KMS-11 (cell line): ENCODE data around the gene CAMK4.
"Not testable (repeated sequence)": the region's sequence is repeated elsewhere in the genome, so short reads cannot be mapped to it uniquely, and the experiment has no call there.

Source experiments
- H2AFZ ChIP-seq: fragments of 200-600 bp; sonication (generic); 2 replicates; pipeline ENCODE4 v1.6.1; 2016; ENCODE audit warnings: antibody characterized with exemption, mixed run types, low read depth
- H3K27ac ChIP-seq: fragments of 200-600 bp; sonication (generic); 2 replicates; pipeline ENCODE4 v1.6.1; 2016; ENCODE audit warnings: mild to moderate bottlenecking, mixed run types
- H3K27me3 ChIP-seq: fragments of 200-600 bp; sonication (generic); 2 replicates; pipeline ENCODE4 v1.6.1; 2017; ENCODE audit warnings: mild to moderate bottlenecking, low read depth, mixed run types, moderate library complexity; ENCODE audit not compliant: insufficient read depth
- H3K36me3 ChIP-seq: fragments of 200-600 bp; sonication (generic); 2 replicates; pipeline ENCODE4 v1.6.1; 2017; ENCODE audit warnings: mild to moderate bottlenecking, mixed run types; ENCODE audit not compliant: insufficient read depth
- H3K4me1 ChIP-seq: fragments of 200-600 bp; sonication (generic); 2 replicates; pipeline ENCODE4 v1.6.1; 2016; ENCODE audit warnings: mild to moderate bottlenecking, low read depth, mixed run types; ENCODE audit not compliant: poor library complexity, severe bottlenecking
- H3K4me2 ChIP-seq: fragments of 200-600 bp; sonication (generic); 2 replicates; pipeline ENCODE4 v1.7.0; 2016; ENCODE audit warnings: mild to moderate bottlenecking, mixed run types
- H3K4me3 ChIP-seq: fragments of 200-600 bp; sonication (generic); IDR thresholded peaks from 2 replicates; pipeline ENCODE4 v1.6.1; 2017; ENCODE audit warnings: low read depth, low read length, mixed read lengths; ENCODE audit not compliant: insufficient read depth
- H3K79me2 ChIP-seq: fragments of 200-600 bp; sonication (generic); 2 replicates; pipeline ENCODE4 v1.6.1; 2016; ENCODE audit warnings: low read depth, mixed run types; ENCODE audit not compliant: insufficient read depth
- H3K9ac ChIP-seq: fragments of 200-600 bp; sonication (generic); 2 replicates; pipeline ENCODE4 v1.6.1; 2016; ENCODE audit warnings: mild to moderate bottlenecking, mixed run types
- H4K20me1 ChIP-seq: fragments of 200-600 bp; sonication (generic); 2 replicates; pipeline ENCODE4 v1.6.1; 2016; ENCODE audit warnings: mild to moderate bottlenecking, mixed run types; ENCODE audit not compliant: insufficient read depth
- CTCF ChIP-seq: fragments of 200-600 bp; sonication (generic); conservative IDR thresholded peaks from 2 replicates; pipeline ENCODE4 v1.6.1; 2017; ENCODE audit warnings: low read depth, mild to moderate bottlenecking, antibody characterized with exemption, low read length, moderate library complexity, mixed read lengths

Gene CAMK4

GRCh38 chr5:111299831-111300432, 75.7 kb downstream of the CAMK4 start:
- no peaks in the 10 kb centered on the region for H3K27me3 ChIP-seq
- TF ChIP-seq CTCF = no peak
- H4K20me1 ChIP-seq = no peaks in the 10 kb centered on the region
- no peak overlapping the region for H2AFZ ChIP-seq
- H3K4me3 ChIP-seq = no peak overlapping the region
- peak overlapping the region; percentile 34; the same call in 1 of the 2 replicates for H3K27ac ChIP-seq
- H3K36me3 ChIP-seq = no peaks in the 10 kb centered on the region
- no peaks in the 10 kb centered on the region for H3K79me2 ChIP-seq
- H3K9ac ChIP-seq = no peak overlapping the region
- H3K4me1 ChIP-seq = peaks cover 24% of the 10 kb centered on the region
- H3K4me2 ChIP-seq = peak overlapping the region; percentile 52

- Histone ChIP-seq H3K4me1 (peaks cover 24% of the 10 kb centered on the region), H4K20me1 (no peaks in the 10 kb centered on the region), H3K9ac (no peak overlapping the region), H3K27me3 (no peaks in the 10 kb centered on the region), H3K4me3 (no peak overlapping the region), H3K27ac (no peak overlapping the region), H3K36me3 (no peaks in the 10 kb centered on the region), H3K79me2 (no peaks in the 10 kb centered on the region), H3K4me2 (no peak overlapping the region), H2AFZ (no peak overlapping the region)
- no peak for TF ChIP-seq CTCF
These were observed 77.1 kb downstream of the CAMK4 start for GRCh38 chr5:111301264-111301663.

GRCh38 chr5:111302043-111302442, 77.9 kb downstream of the CAMK4 start:
- H3K27me3 ChIP-seq = not testable (repeated sequence)

GRCh38 chr5:111308951-111309350, 84.8 kb downstream of the CAMK4 start:
- TF ChIP-seq CTCF = no peak
- H3K36me3 ChIP-seq = no peaks in the 10 kb centered on the region
- H3K4me3 ChIP-seq = no peak overlapping the region
- no peaks in the 10 kb centered on the region for H3K4me1 ChIP-seq
- H3K4me2 ChIP-seq = no peak overlapping the region
- H3K9ac ChIP-seq = no peak overlapping the region
- no peaks in the 10 kb centered on the region for H4K20me1 ChIP-seq
- no peak overlapping the region for H3K27ac ChIP-seq
- H3K79me2 ChIP-seq = no peaks in the 10 kb centered on the region
- no peaks in the 10 kb centered on the region for H3K27me3 ChIP-seq
- no peak overlapping the region for H2AFZ ChIP-seq

More at GRCh38 chr5:111302043-111302442, 77.9 kb downstream of the CAMK4 start:
- not testable (repeated sequence) for H3K4me2 ChIP-seq, H3K9ac ChIP-seq, H3K79me2 ChIP-seq, H2AFZ ChIP-seq, H3K4me3 ChIP-seq, H4K20me1 ChIP-seq, H3K36me3 ChIP-seq, H3K27ac ChIP-seq
- peaks cover 24% of the 10 kb centered on the region for H3K4me1 ChIP-seq

GRCh38 chr5:111309384-111309783, 85.2 kb downstream of the CAMK4 start:
- H3K27ac ChIP-seq = no peak overlapping the region
- H3K4me3 ChIP-seq = no peak overlapping the region
- no peaks in the 10 kb centered on the region for H4K20me1 ChIP-seq
- H3K4me1 ChIP-seq = no peaks in the 10 kb centered on the region
- H2AFZ ChIP-seq = no peak overlapping the region
- no peaks in the 10 kb centered on the region for H3K79me2 ChIP-seq
- no peak for TF ChIP-seq CTCF
- no peak overlapping the region for H3K9ac ChIP-seq
- H3K4me2 ChIP-seq = no peak overlapping the region
- H3K27me3 ChIP-seq = no peaks in the 10 kb centered on the region
- no peaks in the 10 kb centered on the region for H3K36me3 ChIP-seq
